Spleen (tissue), 7 donors: ENCODE measurements around the gene SORCS1.

Source experiments
- CTCF ChIP-seq, 11 experiments: fragments of 200-600 bp in 7 of 11; fragments of 450-650 bp in 4 of 11; sonication (generic) in 4 of 11; IDR thresholded peaks in 8 of 11; conservative IDR thresholded peaks in 3 of 11; 1 replicate in 7 of 11; 2 replicates in 4 of 11; pipeline versions ENCODE4 v1.4.0 to v1.8.0; 2016 to 2021; ENCODE audit warnings: antibody characterized with exemption in 11 of 11, inconsistent platforms in 4 of 11, mild to moderate bottlenecking in 1 of 11
- POLR2A ChIP-seq, 3 donors: fragments of 450-650 bp; IDR thresholded peaks; one replicate each; pipeline ENCODE4 v1.5.1; 2017; ENCODE audit warnings: antibody characterized with exemption in 3 of 3, mild to moderate bottlenecking in 1 of 3
- donor health status: DM: no; HTN: no; CAD: no; lungs with moderate emphysema.
- donor health status: DM: no; HTN: no; CAD: no.
- donor health status: DM: no; HTN: no; CAD: no.

- TF ChIP-seq CTCF (IDR thresholded peaks at IDR 0.05 in 8 of 11, conservative IDR thresholded peaks at IDR 0.05 in 3 of 11) (no peak), POLR2A (IDR thresholded peaks at IDR 0.05) (no peak)
Measured at GRCh38 chr10:106956216-106956915, 208.1 kb downstream of the SORCS1 start.
